LNCAP (cell line): Measurements from ENCODE around the gene SLC35G1.

Source experiments
- CTCF ChIP-seq: fragments of 450-650 bp; IDR thresholded peaks from 2 replicates; pipeline ENCODE4 v1.5.1; 2017; ENCODE audit warnings: mild to moderate bottlenecking

Gene SLC35G1

GRCh38 chr10:93897070-93897780 is 3.4 kb downstream of the SLC35G1 start:
- TF ChIP-seq CTCF: no peak

- no peak for TF ChIP-seq CTCF
Measured at GRCh38 chr10:93899109-93899508, 5.3 kb downstream of the SLC35G1 start.

GRCh38 chr10:93903051-93903450 is 9.3 kb downstream of the SLC35G1 start:
- TF ChIP-seq CTCF: no peak

GRCh38 chr10:93904901-93905300 is 11.1 kb downstream of the SLC35G1 start:
- no peak for TF ChIP-seq CTCF

GRCh38 chr10:93907059-93907458 is 13.3 kb downstream of the SLC35G1 start:
- no peak for TF ChIP-seq CTCF

GRCh38 chr10:93911866-93912265 is 18.1 kb downstream of the SLC35G1 start:
- no peak for TF ChIP-seq CTCF

GRCh38 chr10:93912444-93912843 is 18.7 kb downstream of the SLC35G1 start:
- TF ChIP-seq CTCF: no peak

- no peak for TF ChIP-seq CTCF
Measured at GRCh38 chr10:93913706-93914105, 19.9 kb downstream of the SLC35G1 start.
